GM10248 (cell line): ENCODE measurements around the gene PRKCQ.

ENCODE experiments used
- CTCF ChIA-PET: fragments of 300-600 bp; sonication (Branson Sonifier 250); formaldehyde crosslinking; extraction: SDS; loops from one replicate; lab custom pipeline; 2021; ENCODE audit warnings: antibody characterized with exemption; lab: Yijun Ruan, JAX
- POLR2A ChIA-PET: fragments of 350-650 bp; sonication (Branson Sonifier 250); formaldehyde crosslinking; extraction: SDS; loops from one replicate; lab custom pipeline; 2020; ENCODE audit warnings: antibody characterized with exemption; lab: Yijun Ruan, JAX
- DNase-seq: peaks from one replicate; pipeline ENCODE4 v3.0.0; 2012; ENCODE audit errors: extremely low spot score
- TF ChIP-seq, protein P1 (sequence below): IDR thresholded peaks from 2 replicates; pipeline ENCODE4 v1.5.1; 2012; ENCODE audit warnings: mild to moderate bottlenecking, low read depth; ENCODE audit errors: extremely low read depth, missing control alignments, control extremely low read depth

The PRKCQ gene

DNA sequence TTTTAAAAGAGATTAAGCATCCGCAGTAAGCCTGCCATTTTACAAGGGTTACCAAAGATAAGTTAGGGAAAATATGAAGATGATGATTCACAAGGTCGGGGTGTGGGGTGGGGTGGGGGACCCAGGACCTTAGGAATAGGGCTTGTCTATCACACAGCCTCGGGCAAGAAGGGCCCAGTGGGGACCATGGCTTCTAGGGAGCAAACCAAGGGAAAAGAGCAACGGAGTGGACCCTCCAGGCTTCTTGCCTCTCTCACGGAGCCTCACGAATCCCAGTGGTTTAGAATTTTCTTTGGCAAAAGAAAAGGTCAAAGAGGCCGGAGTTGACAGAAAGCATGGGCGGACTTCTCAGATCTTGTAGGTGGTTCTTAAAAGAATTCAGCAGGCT lies 1.3 kb downstream of the PRKCQ start:
- TF ChIP-seq, protein P1, sequence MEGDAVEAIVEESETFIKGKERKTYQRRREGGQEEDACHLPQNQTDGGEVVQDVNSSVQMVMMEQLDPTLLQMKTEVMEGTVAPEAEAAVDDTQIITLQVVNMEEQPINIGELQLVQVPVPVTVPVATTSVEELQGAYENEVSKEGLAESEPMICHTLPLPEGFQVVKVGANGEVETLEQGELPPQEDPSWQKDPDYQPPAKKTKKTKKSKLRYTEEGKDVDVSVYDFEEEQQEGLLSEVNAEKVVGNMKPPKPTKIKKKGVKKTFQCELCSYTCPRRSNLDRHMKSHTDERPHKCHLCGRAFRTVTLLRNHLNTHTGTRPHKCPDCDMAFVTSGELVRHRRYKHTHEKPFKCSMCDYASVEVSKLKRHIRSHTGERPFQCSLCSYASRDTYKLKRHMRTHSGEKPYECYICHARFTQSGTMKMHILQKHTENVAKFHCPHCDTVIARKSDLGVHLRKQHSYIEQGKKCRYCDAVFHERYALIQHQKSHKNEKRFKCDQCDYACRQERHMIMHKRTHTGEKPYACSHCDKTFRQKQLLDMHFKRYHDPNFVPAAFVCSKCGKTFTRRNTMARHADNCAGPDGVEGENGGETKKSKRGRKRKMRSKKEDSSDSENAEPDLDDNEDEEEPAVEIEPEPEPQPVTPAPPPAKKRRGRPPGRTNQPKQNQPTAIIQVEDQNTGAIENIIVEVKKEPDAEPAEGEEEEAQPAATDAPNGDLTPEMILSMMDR, result no peak
- ChIA-PET CTCF (no interaction called here), POLR2A (no interaction called here)
- DNase-seq, result no peak

DNA sequence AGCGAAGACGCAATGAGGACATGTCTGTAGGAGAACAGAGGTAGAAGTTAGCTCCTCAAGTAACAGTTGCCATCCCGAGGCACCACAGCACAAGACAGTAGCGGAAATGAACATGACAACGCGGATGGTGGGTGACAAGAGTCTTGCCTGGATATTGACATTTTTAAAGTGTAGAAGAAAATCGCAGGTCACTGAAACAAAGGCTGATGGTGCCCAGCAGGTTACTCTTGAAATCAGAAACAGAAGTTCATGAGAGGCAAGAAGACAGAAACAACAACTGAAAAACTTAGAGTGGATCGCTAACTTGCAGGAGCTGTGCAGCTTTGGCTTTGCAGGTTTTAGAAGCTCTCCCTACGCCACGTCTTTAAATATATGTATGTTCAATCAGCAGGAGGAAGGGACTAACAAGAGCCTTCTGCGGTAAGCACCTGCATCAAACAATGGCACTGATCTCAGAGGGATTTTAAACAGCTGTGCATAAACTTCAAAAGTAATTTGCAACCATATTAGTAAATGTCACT lies 1.8 kb downstream of the PRKCQ start:
- ChIA-PET CTCF (no interaction called here), POLR2A (no interaction called here)
- TF ChIP-seq, protein P1, result no peak
- no peak for DNase-seq

DNA sequence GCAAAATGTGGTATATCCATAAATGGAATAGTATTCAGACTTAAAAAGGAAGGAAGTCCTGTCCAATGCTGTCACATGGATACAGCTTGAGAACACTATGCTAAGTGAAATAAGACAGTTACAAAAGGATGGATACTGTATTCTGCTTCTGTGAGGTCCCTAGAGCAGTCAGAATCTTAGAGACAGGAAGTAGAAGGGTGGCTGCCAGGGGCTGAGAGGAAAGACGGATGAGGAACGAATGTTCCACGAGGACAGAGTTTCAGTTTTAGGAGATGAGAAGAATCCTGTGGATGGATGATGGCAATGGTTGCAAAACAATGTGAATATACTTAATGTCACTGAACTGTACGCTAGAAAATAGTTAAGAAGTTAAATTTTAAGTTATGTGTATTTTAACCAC lies 3.8 kb downstream of the PRKCQ start:
- CTCF ChIA-PET, result no interaction called here
- DNase-seq, result no peak
- TF ChIP-seq, protein P1, result no peak
- POLR2A ChIA-PET, result no interaction called here

DNA sequence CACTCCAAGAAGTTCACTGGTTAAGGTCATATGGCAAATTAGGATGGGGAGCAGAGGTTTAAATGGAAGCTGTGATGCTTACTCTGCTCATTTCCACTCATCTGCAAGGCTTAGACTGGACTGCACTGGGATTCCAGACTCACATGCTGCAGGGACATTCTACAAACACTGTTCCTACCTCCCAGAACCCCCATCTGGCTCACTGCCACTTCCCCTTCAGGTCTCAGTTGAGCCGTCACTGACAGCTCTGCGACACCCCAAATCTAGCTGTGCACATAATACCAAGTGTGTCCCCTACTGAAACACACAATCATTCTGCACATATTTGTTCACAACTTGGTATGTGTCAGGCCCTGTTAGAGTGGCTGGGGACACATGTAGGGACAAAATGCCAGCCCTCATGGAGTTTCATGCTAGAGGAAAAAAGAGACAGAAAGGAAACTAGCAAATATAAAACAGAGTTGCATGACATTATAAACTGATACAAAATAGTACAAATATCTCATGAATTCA lies 5.4 kb downstream of the PRKCQ start:
- POLR2A ChIA-PET, result no interaction called here
- no peak for DNase-seq
- CTCF ChIA-PET, result no interaction called here
- TF ChIP-seq, protein P1, result no peak

DNA sequence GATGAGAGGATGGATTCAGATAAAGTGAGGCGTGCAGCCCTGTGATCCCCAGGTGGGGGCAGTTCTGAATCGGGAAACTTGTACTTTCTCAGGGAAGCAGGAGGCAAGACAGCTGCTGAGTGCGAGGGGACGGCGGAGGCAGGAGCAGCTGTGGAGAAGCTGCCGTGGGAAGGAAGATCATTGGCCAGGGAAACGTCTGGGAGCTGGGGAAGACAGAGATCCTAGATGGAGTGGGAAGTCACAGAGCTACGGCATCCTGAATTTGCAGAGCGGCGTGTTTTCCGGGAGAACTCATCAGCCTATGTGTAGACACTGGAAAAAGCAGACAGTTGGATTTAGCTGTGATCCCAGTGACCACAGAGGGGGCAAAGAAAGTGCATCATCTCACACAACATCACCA lies 9.2 kb downstream of the PRKCQ start:
- DNase-seq, result no peak
- ChIA-PET POLR2A (no interaction called here), CTCF (interaction anchor here (2.5 kb wide), 1 partner anchor 11 kb away, joined by 8 read pairs; no protein-coding TSS in a partner anchor)
- TF ChIP-seq, protein P1, result no peak

DNA sequence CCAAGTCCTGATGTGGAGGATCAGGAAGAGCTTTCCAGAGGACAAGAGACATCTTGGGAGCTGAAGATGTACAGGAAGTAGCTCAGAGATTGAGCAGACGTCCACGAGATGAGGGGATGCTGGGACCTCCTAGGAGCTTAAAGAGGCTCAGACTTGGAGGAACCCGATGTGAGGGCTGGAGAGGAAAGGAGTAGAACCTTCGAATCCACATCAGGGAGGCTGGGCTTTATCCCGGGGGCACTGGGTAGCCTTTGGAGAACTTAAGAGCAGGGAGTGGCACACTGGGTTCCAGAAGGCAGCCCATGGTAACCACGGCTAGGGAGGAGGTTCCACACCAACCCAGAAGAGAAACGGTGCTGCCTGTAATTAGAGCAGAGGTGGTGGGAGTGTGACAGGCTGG lies 10.8 kb downstream of the PRKCQ start:
- TF ChIP-seq, protein P1, result no peak
- ChIA-PET POLR2A (no interaction called here), CTCF (interaction anchor here (3.4 kb wide), 1 partner anchor 12 kb away, joined by 14 read pairs; the partner anchor contains the start of gene PRKCQ)
- no peak for DNase-seq
